Measurements from ENCODE around the gene ZNF683. TPM values are rescaled to one million over a fixed set of nuclear protein-coding genes. Genes with fewer than 3 reads are reported as not detected.

ZNF683 gene
- total and polyA plus RNA-seq, 10 of the 15 experiments (the other 5 are each of a cell fraction or from before 2014, with no cell fraction given): not detected

DNA sequence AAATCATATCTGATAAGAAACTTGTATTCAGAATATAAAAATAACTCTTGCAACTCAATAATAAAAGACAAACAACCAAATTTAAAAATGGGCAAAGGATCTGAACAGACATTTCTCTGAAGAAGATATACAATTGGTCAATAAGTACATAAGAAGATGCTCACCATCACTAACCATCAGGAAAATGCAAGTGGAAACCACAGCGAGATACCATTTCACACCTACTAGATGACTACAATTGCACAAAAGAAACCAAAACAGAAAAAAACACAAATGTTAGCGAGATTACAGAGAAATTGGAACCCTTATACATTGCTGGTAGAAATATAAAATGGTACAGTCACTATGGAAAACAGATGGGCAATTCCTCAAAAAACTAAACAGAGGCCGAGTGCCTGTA is 11.5 kb upstream of the ZNF683 start:
- intact Hi-C loops (cut with micrococcal nuclease; ENCODE audit: unreplicated experiment): no loop called here
- Histone ChIP-seq H3K4me3 (no peak overlapping the region), H3K9me3 (replicated peaks; ENCODE audit: control insufficient read depth, insufficient read depth, low read length) (no peaks in the 10 kb centered on the region), H3K9ac (ENCODE audit: control insufficient read depth, insufficient read depth, low read length) (no peak overlapping the region), H4K20me1 (ENCODE audit: control insufficient read depth, insufficient read depth) (no peaks in the 10 kb centered on the region), H3K4me1 (ENCODE audit: control insufficient read depth, insufficient read depth, low read length) (no peaks in the 10 kb centered on the region), H3K27ac (ENCODE audit: control insufficient read depth, insufficient read depth) (no peak overlapping the region), H3K27me3 (replicated peaks in 1 of 2; ENCODE audit: control insufficient read depth in 2 of 2, insufficient read depth in 2 of 2, low read length in 1 of 2) (no peaks in the 10 kb centered on the region), H3K4me2 (ENCODE audit: control insufficient read depth, insufficient read depth) (no peak overlapping the region), H3K79me2 (ENCODE audit: control insufficient read depth, insufficient read depth, low read length) (no peaks in the 10 kb centered on the region), H2AFZ (ENCODE audit: control insufficient read depth, low read depth, low read length) (no peak overlapping the region), H3K36me3 (ENCODE audit: control insufficient read depth in 2 of 2, insufficient read depth in 2 of 2, low read length in 1 of 2) (no peaks in the 10 kb centered on the region)
- ChIA-PET CTCF (no interaction called here), POLR2A (no interaction called here), RAD21 (ENCODE audit: unreplicated experiment) (no interaction called here), SMC1A (ENCODE audit: uncharacterized antibody, unreplicated experiment) (interaction anchor here (0.9 kb wide), 1 partner anchor 11 kb away, joined by 3 read pairs; no protein-coding TSS in a partner anchor)
- FAIRE-seq (no peak), ATAC-seq (peak; percentile 28; the same call in 1 of the 3 replicates), DNase-seq (ENCODE audit: low read depth, low spot score) (no peak)
- no TSS peak for BruUV-seq (replicated peaks)
- TF ChIP-seq, protein P1, sequence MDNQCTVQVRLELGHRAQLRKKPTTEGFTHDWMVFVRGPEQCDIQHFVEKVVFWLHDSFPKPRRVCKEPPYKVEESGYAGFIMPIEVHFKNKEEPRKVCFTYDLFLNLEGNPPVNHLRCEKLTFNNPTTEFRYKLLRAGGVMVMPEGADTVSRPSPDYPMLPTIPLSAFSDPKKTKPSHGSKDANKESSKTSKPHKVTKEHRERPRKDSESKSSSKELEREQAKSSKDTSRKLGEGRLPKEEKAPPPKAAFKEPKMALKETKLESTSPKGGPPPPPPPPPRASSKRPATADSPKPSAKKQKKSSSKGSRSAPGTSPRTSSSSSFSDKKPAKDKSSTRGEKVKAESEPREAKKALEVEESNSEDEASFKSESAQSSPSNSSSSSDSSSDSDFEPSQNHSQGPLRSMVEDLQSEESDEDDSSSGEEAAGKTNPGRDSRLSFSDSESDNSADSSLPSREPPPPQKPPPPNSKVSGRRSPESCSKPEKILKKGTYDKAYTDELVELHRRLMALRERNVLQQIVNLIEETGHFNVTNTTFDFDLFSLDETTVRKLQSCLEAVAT (IDR thresholded peaks at IDR 0.05): 0 out of 2 replicates have a peak, but pooled peaks have one; percentile 19
- TF ChIP-seq, protein P2, sequence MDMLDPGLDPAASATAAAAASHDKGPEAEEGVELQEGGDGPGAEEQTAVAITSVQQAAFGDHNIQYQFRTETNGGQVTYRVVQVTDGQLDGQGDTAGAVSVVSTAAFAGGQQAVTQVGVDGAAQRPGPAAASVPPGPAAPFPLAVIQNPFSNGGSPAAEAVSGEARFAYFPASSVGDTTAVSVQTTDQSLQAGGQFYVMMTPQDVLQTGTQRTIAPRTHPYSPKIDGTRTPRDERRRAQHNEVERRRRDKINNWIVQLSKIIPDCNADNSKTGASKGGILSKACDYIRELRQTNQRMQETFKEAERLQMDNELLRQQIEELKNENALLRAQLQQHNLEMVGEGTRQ (IDR thresholded peaks at IDR 0.05; ENCODE audit: borderline replicate concordance, low read depth, low read length): no peak
- TF ChIP-seq, protein P3, sequence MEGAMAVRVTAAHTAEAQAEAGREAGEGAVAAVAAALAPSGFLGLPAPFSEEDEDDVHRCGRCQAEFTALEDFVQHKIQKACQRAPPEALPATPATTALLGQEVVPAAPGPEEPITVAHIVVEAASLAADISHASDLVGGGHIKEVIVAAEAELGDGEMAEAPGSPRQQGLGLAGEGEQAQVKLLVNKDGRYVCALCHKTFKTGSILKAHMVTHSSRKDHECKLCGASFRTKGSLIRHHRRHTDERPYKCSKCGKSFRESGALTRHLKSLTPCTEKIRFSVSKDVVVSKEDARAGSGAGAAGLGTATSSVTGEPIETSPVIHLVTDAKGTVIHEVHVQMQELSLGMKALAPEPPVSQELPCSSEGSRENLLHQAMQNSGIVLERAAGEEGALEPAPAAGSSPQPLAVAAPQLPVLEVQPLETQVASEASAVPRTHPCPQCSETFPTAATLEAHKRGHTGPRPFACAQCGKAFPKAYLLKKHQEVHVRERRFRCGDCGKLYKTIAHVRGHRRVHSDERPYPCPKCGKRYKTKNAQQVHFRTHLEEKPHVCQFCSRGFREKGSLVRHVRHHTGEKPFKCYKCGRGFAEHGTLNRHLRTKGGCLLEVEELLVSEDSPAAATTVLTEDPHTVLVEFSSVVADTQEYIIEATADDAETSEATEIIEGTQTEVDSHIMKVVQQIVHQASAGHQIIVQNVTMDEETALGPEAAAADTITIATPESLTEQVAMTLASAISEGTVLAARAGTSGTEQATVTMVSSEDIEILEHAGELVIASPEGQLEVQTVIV (IDR thresholded peaks at IDR 0.05; ENCODE audit: borderline replicate concordance, partially characterized antibody): no peak
- TF ChIP-seq POLR2AphosphoS2 (IDR thresholded peaks at IDR 0.05; ENCODE audit: low read depth, low read length) (no peak), NRF1 (conservative IDR thresholded peaks at IDR 0.05; ENCODE audit: low read depth, low read length) (no peak)
- 35% methylated on average over 3 of the region's 3 CpGs for WGBS (ENCODE audit: insufficient coverage, insufficient replicate concordance, low lambda C conversion rate, missing lambda C conversion rate)
- in situ Hi-C loops (cut with MboI): no loop called here
